Astrocyte (in vitro differentiated cells and primary cell): Measurements from ENCODE around the gene ARPC4.

Experiments
- CTCF ChIP-seq: IDR thresholded peaks from 2 replicates; pipeline ENCODE4 v1.5.1; 2011; ENCODE audit warnings: low read depth, mild to moderate bottlenecking, inconsistent platforms, low read length, moderate library complexity; ENCODE audit not compliant: insufficient read depth
- EZH2 ChIP-seq: IDR thresholded peaks from 2 replicates; pipeline ENCODE4 v1.6.1; 2012; ENCODE audit warnings: mild to moderate bottlenecking, low read length, inconsistent platforms; ENCODE audit not compliant: insufficient read depth

GRCh38 chr3:9809615-9810432 lies 16.9 kb downstream of the ARPC4 start, which contains the start of gene TTLL3:
- no peak for TF ChIP-seq CTCF
- no peak for TF ChIP-seq EZH2
